Measurements from ENCODE around the gene PARD6B. TPM values are rescaled to one million over a fixed set of nuclear protein-coding genes. Genes with fewer than 3 reads are reported as not detected.

PARD6B gene
- total RNA-seq, 6 experiments from 2014 or later = 0.24 to 0.68 (median 0.51) TPM

GRCh38 chr20:50783390-50783789 lies 52.0 kb downstream of the PARD6B start:
- DNase-seq = no peak
- H3K9me3 Mint-ChIP-seq = no peaks in the 10 kb centered on the region
- no peak for TF ChIP-seq CTCF (IDR thresholded peaks at IDR 0.05)
- H3K36me3 Mint-ChIP-seq (ENCODE audit: low read depth) = no peaks in the 10 kb centered on the region
- H3K4me3 Mint-ChIP-seq = no peak overlapping the region
- H3K27ac Mint-ChIP-seq = no peak overlapping the region
- peaks cover 10% of the 10 kb centered on the region; the same call in 1 of the 2 replicates for H3K27me3 Mint-ChIP-seq (ENCODE audit: insufficient read depth)
- peaks cover 13% of the 10 kb centered on the region for H3K4me1 Mint-ChIP-seq (ENCODE audit: low read depth)

- no peak overlapping the region for H3K27ac Mint-ChIP-seq
- TF ChIP-seq CTCF (IDR thresholded peaks at IDR 0.05) = no peak
- DNase-seq = no peak
- peaks cover 18% of the 10 kb centered on the region for H3K4me1 Mint-ChIP-seq (ENCODE audit: low read depth)
- no peaks in the 10 kb centered on the region for H3K36me3 Mint-ChIP-seq (ENCODE audit: low read depth)
- H3K4me3 Mint-ChIP-seq = no peak overlapping the region
- no peaks in the 10 kb centered on the region for H3K9me3 Mint-ChIP-seq
- peaks cover 8% of the 10 kb centered on the region; the same call in 1 of the 2 replicates for H3K27me3 Mint-ChIP-seq (ENCODE audit: insufficient read depth)
Observed at GRCh38 chr20:50783903-50784302, 52.5 kb downstream of the PARD6B start.

GRCh38 chr20:50784464-50784863 lies 53.1 kb downstream of the PARD6B start:
- no peak overlapping the region for H3K27ac Mint-ChIP-seq
- no peak overlapping the region for H3K4me3 Mint-ChIP-seq
- H3K36me3 Mint-ChIP-seq (ENCODE audit: low read depth) = no peaks in the 10 kb centered on the region
- no peaks in the 10 kb centered on the region for H3K9me3 Mint-ChIP-seq
- no peak for TF ChIP-seq CTCF (IDR thresholded peaks at IDR 0.05)
- DNase-seq = no peak
- peaks cover 7% of the 10 kb centered on the region; the same call in 1 of the 2 replicates for H3K27me3 Mint-ChIP-seq (ENCODE audit: insufficient read depth)
- peaks cover 18% of the 10 kb centered on the region for H3K4me1 Mint-ChIP-seq (ENCODE audit: low read depth)

GRCh38 chr20:50786703-50787102 lies 55.3 kb downstream of the PARD6B start:
- no peak for TF ChIP-seq CTCF (IDR thresholded peaks at IDR 0.05)
- Mint-ChIP-seq H3K4me3 (no peak overlapping the region), H3K27me3 (ENCODE audit: insufficient read depth) (peaks cover 5% of the 10 kb centered on the region; the same call in 1 of the 2 replicates), H3K36me3 (ENCODE audit: low read depth) (no peaks in the 10 kb centered on the region), H3K27ac (no peak overlapping the region), H3K9me3 (no peaks in the 10 kb centered on the region), H3K4me1 (ENCODE audit: low read depth) (peaks cover 36% of the 10 kb centered on the region)
- DNase-seq = no peak

GRCh38 chr20:50787181-50787580 lies 55.8 kb downstream of the PARD6B start:
- Mint-ChIP-seq H3K27me3 (ENCODE audit: insufficient read depth) (peaks cover 5% of the 10 kb centered on the region; the same call in 1 of the 2 replicates), H3K9me3 (no peaks in the 10 kb centered on the region), H3K36me3 (ENCODE audit: low read depth) (no peaks in the 10 kb centered on the region), H3K4me3 (no peak overlapping the region), H3K27ac (no peak overlapping the region), H3K4me1 (ENCODE audit: low read depth) (peaks cover 36% of the 10 kb centered on the region)
- DNase-seq = no peak
- no peak for TF ChIP-seq CTCF (IDR thresholded peaks at IDR 0.05)
